ENCODE data around the gene UCN2. TPM values are rescaled to one million over a fixed set of nuclear protein-coding genes. Genes with fewer than 3 reads are reported as not detected.
"Not testable (repeated sequence)": the region's sequence is repeated elsewhere in the genome, so short reads cannot be mapped to it uniquely, and the experiment has no call there.

Gene UCN2
- total and polyA plus RNA-seq, 2 donors = 0.09 to 4.7 TPM

DNA sequence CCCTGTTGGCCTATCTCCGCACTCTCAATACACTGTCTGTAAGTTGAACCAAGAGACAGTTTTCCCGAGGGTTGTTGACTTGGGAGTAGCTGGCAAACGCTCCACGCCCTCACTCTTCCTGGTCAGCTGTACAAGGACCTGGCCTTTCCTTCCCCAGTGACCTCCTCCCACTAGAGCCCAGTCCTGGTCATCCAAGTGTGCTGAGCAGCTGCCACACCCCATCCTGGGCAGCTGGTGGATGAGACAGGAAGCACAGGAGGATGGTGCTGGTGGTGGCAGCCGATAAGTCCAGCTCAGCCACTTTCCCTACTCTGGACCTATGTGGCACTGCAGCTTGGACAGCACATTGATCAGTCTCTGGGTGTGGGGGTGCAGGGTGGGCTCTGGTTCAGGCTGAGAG is 26.8 kb downstream of the UCN2 start:
- DNase-seq (ENCODE audit: low read depth in 6 of 9, low spot score in 9 of 9) = no peak
- H3K27me3 ChIP-seq (ENCODE audit: control insufficient read depth in 2 of 2, insufficient read depth in 1 of 2, low read length in 1 of 2) = no peaks in the 10 kb centered on the region
- H3K36me3 ChIP-seq (ENCODE audit: control insufficient read depth in 2 of 2, insufficient read depth in 2 of 2, low read length in 1 of 2) = no peaks in the 10 kb centered on the region
- H3K4me1 ChIP-seq (ENCODE audit: control insufficient read depth in 2 of 2, insufficient read depth in 2 of 2, low read length in 2 of 2) = no peaks in the 10 kb centered on the region
- WGBS = 96% methylated on average over 5 of the region's 5 CpGs
- H3K9me3 ChIP-seq (ENCODE audit: control insufficient read depth in 2 of 2, insufficient read depth in 1 of 2, low read length in 1 of 2) = peaks cover 0 to 5% of the 10 kb centered on the region in 2 donors
- H3K27ac ChIP-seq (ENCODE audit: low read depth in 1 of 2, low read length in 1 of 2) = no peak overlapping the region
- no peak overlapping the region for H3K4me3 ChIP-seq (ENCODE audit: low read length in 2 of 2)

DNA sequence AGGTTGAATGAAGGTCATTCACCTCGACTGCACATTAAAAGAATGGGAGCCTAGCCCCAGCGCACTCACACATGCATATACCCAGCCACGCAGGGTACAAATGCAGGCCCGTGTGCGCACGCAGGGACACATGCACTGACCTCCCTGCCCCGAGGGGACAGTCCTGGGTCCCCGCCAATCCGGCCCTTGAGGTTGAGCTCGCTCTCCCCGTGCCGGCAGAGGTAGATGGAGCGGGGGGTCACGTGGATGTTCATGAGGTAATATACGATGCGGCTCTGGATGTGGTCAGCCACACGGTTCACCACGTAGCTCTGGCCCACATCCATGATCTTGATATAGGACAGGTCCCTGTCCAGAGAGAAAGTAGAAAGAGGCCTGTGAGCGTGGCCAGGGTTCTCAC is 27.5 kb downstream of the UCN2 start:
- DNase-seq (ENCODE audit: low read depth in 6 of 9, low spot score in 9 of 9) = no peak

DNA sequence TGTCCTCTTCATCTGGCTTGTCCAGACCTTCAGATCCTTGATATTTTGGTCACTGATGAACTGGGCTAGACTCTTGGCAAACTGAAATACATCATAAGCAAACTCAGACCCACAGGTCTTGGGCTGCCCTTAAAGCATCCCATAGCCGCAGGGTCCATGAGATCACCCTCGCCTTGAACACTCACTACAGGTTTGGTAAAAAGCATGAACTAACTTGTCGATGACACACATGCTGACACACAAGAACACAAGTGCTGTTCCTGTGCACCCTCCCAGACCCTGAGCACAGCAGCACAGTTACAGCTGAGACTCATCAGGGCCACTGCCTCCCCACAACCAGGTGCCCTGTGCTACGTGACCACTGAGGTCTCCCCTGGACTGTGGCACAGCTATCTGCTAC is 28.0 kb downstream of the UCN2 start:
- Histone ChIP-seq H3K27me3 (ENCODE audit: control insufficient read depth in 2 of 2, insufficient read depth in 1 of 2, low read length in 1 of 2) (no peaks in the 10 kb centered on the region), H3K27ac (ENCODE audit: low read depth in 1 of 2, low read length in 1 of 2) (no peak overlapping the region), H3K36me3 (ENCODE audit: control insufficient read depth in 2 of 2, insufficient read depth in 2 of 2, low read length in 1 of 2) (no peaks in the 10 kb centered on the region), H3K4me1 (ENCODE audit: control insufficient read depth in 2 of 2, insufficient read depth in 2 of 2, low read length in 2 of 2) (no peaks in the 10 kb centered on the region), H3K9me3 (ENCODE audit: control insufficient read depth in 2 of 2, insufficient read depth in 1 of 2, low read length in 1 of 2) (peaks cover 0 to 5% of the 10 kb centered on the region in 2 donors), H3K4me3 (ENCODE audit: low read length in 2 of 2) (no peak overlapping the region)
- DNase-seq (ENCODE audit: low read depth in 6 of 9, low spot score in 9 of 9) = no peak
- WGBS = 98% methylated on average over 4 of the region's 4 CpGs

More for the DNA sequence above, 27.5 kb downstream of the UCN2 start:
- no peaks in the 10 kb centered on the region for H3K36me3 ChIP-seq (ENCODE audit: control insufficient read depth in 2 of 2, insufficient read depth in 2 of 2, low read length in 1 of 2)
- no peaks in the 10 kb centered on the region for H3K4me1 ChIP-seq (ENCODE audit: control insufficient read depth in 2 of 2, insufficient read depth in 2 of 2, low read length in 2 of 2)
- H3K27me3 ChIP-seq (ENCODE audit: control insufficient read depth in 2 of 2, insufficient read depth in 1 of 2, low read length in 1 of 2) = no peaks in the 10 kb centered on the region
- peaks cover 0 to 5% of the 10 kb centered on the region in 2 donors for H3K9me3 ChIP-seq (ENCODE audit: control insufficient read depth in 2 of 2, insufficient read depth in 1 of 2, low read length in 1 of 2)
- WGBS = 96% methylated on average over 19 of the region's 19 CpGs
- H3K4me3 ChIP-seq (ENCODE audit: low read length in 2 of 2) = no peak overlapping the region
- H3K27ac ChIP-seq (ENCODE audit: low read depth in 1 of 2, low read length in 1 of 2) = no peak overlapping the region

DNA sequence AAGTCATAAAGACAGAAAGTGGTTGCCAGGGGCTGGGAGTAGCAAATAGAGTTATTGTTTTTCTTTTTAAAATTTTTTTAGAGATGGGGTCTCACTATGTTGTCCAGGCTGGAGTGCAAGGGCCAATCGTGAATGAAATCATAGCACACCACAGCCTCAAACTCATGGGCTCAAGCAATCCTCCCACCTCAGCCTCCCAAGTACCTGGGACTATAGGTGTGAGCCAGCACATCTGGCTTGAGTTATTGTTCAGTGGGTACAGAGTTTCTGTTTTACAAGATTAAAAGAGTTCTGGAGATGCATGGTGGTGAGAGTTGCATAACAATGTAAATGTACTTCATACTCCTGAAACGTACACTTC is 30.6 kb downstream of the UCN2 start:
- H3K36me3 ChIP-seq (ENCODE audit: control insufficient read depth in 2 of 2, insufficient read depth in 2 of 2, low read length in 1 of 2) = no peaks in the 10 kb centered on the region
- no peaks in the 10 kb centered on the region for H3K4me1 ChIP-seq (ENCODE audit: control insufficient read depth in 2 of 2, insufficient read depth in 2 of 2, low read length in 2 of 2)
- no peaks in the 10 kb centered on the region for H3K9me3 ChIP-seq (ENCODE audit: control insufficient read depth in 2 of 2, insufficient read depth in 1 of 2, low read length in 1 of 2)
- 93% methylated on average over 2 of the region's 2 CpGs for WGBS
- no peak overlapping the region for H3K27ac ChIP-seq (ENCODE audit: low read depth in 1 of 2, low read length in 1 of 2)
- H3K4me3 ChIP-seq (ENCODE audit: low read length in 2 of 2) = no peak overlapping the region
- no peak for DNase-seq (ENCODE audit: low read depth in 6 of 9, low spot score in 9 of 9)
- no peaks in the 10 kb centered on the region for H3K27me3 ChIP-seq (ENCODE audit: control insufficient read depth in 2 of 2, insufficient read depth in 1 of 2, low read length in 1 of 2)

DNA sequence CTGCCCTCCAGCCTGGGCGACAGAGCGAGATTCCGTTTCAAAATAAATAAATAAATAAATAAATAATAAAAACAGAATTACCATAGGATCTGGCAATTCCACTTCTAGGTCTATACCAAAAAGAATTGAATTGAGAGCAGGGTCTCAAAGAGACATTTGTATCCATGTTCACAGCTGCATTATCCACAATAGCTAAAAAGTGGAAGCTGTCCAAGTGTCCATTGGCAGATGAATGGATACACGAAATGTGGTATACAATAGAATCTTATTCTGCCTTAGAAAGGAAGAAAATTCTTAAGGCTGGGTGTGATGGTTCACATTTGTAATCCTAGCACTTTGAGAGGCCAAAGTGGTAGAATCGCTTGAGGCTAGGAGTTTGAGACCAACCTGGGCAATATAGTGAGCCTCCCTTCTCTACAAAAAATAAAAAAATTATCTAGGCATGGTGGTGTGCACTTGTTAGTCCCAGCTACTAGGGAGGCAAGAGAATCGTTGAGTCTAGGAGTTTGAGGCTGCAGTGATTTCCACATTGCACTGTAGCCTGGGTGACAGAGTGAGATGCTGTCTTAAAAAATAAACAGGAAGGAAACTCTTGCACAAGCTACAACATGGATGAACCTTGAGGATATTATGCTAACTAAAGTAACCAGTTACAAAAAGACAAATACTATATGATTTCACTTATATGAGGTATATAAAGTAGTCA is 31.2 kb downstream of the UCN2 start:
- H3K4me1 ChIP-seq (ENCODE audit: control insufficient read depth in 2 of 2, insufficient read depth in 2 of 2, low read length in 2 of 2) = no peaks in the 10 kb centered on the region

DNA sequence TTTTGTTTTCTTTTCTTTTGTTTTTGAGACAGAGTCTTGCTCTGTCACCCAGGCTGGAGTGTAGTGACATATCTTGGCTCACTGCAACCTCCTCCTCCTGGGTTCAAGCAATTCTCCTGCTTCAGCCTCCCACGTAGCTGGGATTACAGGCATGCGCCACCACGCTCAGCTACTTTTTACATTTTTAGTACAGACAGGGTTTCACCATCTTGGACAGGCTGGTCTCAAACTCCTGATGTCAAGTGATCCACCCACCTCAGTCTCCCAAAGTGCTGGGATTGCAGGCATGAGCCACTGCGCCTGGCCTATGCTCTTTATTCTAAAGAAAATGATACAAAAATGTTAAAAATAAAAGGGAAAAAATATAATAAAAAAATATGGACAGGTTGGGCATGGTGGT is 32.9 kb downstream of the UCN2 start:
- H3K4me3 ChIP-seq (ENCODE audit: low read length in 2 of 2); DNase-seq (ENCODE audit: low read depth in 6 of 9, low spot score in 9 of 9); H3K9me3 ChIP-seq (ENCODE audit: control insufficient read depth in 2 of 2, insufficient read depth in 1 of 2, low read length in 1 of 2); H3K4me1 ChIP-seq (ENCODE audit: control insufficient read depth in 2 of 2, insufficient read depth in 2 of 2, low read length in 2 of 2); H3K36me3 ChIP-seq (ENCODE audit: control insufficient read depth in 2 of 2, insufficient read depth in 2 of 2, low read length in 1 of 2); H3K27ac ChIP-seq (ENCODE audit: low read depth in 1 of 2, low read length in 1 of 2); H3K27me3 ChIP-seq (ENCODE audit: control insufficient read depth in 2 of 2, insufficient read depth in 1 of 2, low read length in 1 of 2): not testable (repeated sequence)
- 98% methylated on average over 4 of the region's 4 CpGs for WGBS

More for the DNA sequence above, 31.2 kb downstream of the UCN2 start:
- no peak for DNase-seq (ENCODE audit: low read depth in 6 of 9, low spot score in 9 of 9)
- no peaks in the 10 kb centered on the region for H3K9me3 ChIP-seq (ENCODE audit: control insufficient read depth in 2 of 2, insufficient read depth in 1 of 2, low read length in 1 of 2)
- H3K27ac ChIP-seq (ENCODE audit: low read depth in 1 of 2, low read length in 1 of 2) = no peak overlapping the region
- whole genome bisulfite sequencing = 97% methylated on average over 6 of the region's 6 CpGs
- H3K27me3 ChIP-seq (ENCODE audit: control insufficient read depth in 2 of 2, insufficient read depth in 1 of 2, low read length in 1 of 2) = no peaks in the 10 kb centered on the region
- no peak overlapping the region for H3K4me3 ChIP-seq (ENCODE audit: low read length in 2 of 2)
- no peaks in the 10 kb centered on the region for H3K36me3 ChIP-seq (ENCODE audit: control insufficient read depth in 2 of 2, insufficient read depth in 2 of 2, low read length in 1 of 2)

DNA sequence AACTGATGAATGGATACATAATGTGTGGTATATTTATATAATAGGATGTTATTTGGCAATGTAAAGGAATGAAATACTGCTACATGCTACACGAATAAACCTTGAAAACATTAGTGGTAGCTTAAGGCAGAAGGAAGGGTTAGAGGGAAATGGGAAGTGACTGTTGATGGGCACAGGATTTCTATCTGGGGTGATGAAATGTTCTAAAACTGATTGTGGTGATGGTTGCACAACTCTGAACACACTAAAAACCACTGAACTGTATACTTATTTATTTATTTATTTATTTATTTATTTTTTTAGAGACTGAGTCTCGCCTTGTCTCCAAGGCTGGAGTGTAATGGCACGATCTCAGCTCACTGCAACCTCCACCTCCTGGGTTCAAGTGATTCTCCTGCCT is 34.8 kb downstream of the UCN2 start:
- WGBS = 94% methylated on average over 3 of the region's 3 CpGs
- Histone ChIP-seq H3K27ac (ENCODE audit: low read depth in 1 of 2, low read length in 1 of 2) (no peak overlapping the region), H3K4me1 (ENCODE audit: control insufficient read depth in 2 of 2, insufficient read depth in 2 of 2, low read length in 2 of 2) (no peaks in the 10 kb centered on the region), H3K4me3 (ENCODE audit: low read length in 2 of 2) (no peak overlapping the region), H3K36me3 (ENCODE audit: control insufficient read depth in 2 of 2, insufficient read depth in 2 of 2, low read length in 1 of 2) (no peaks in the 10 kb centered on the region), H3K9me3 (ENCODE audit: control insufficient read depth in 2 of 2, insufficient read depth in 1 of 2, low read length in 1 of 2) (no peaks in the 10 kb centered on the region), H3K27me3 (ENCODE audit: control insufficient read depth in 2 of 2, insufficient read depth in 1 of 2, low read length in 1 of 2) (no peaks in the 10 kb centered on the region)
- no peak for DNase-seq (ENCODE audit: low read depth in 6 of 9, low spot score in 9 of 9)

DNA sequence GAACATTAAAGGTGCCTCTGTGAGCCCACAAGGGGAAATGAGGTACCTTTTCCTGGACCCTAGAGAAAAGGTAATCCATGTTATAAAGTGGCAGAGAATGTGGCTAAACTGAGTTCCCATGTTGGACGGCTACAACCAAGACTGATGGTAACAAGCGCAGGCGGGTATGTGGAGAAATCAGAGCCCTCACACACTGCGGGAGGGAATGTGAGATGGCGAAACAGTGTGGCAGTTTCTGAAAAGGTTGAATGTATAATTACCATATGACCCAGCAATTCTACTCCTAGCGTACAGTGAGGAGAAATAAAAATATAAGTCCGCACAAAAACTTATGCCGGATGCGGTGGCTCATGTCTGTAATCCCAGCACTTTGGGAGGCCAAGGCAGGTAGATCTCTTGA is 35.5 kb downstream of the UCN2 start:
- Histone ChIP-seq H3K36me3 (ENCODE audit: control insufficient read depth in 2 of 2, insufficient read depth in 2 of 2, low read length in 1 of 2) (no peaks in the 10 kb centered on the region), H3K4me1 (ENCODE audit: control insufficient read depth in 2 of 2, insufficient read depth in 2 of 2, low read length in 2 of 2) (no peaks in the 10 kb centered on the region), H3K27ac (ENCODE audit: low read depth in 1 of 2, low read length in 1 of 2) (no peak overlapping the region), H3K27me3 (ENCODE audit: control insufficient read depth in 2 of 2, insufficient read depth in 1 of 2, low read length in 1 of 2) (no peaks in the 10 kb centered on the region), H3K4me3 (ENCODE audit: low read length in 2 of 2) (no peak overlapping the region), H3K9me3 (ENCODE audit: control insufficient read depth in 2 of 2, insufficient read depth in 1 of 2, low read length in 1 of 2) (no peaks in the 10 kb centered on the region)
- no peak for DNase-seq (ENCODE audit: low read depth in 6 of 9, low spot score in 9 of 9)
- 96% methylated on average over 9 of the region's 9 CpGs for WGBS

DNA sequence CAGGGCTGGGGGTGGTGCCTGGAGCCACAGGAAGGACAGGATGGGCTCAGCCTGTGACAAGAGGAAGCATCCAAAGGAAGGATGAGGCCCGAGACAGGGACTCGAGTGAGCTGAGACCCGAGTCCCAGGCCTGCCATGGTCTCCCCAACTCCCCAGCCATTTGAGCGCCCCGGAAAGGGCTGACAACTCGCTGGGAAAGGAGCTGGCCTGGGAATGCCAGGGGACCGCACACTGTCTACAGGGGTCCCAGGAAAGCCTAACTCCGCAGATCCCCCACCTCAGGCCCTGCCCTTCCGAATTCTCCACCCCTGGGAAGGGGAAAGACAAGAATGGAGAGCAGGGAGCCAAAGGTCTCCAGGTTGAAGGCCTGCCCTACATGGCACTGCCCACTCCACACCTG is 38.6 kb downstream of the UCN2 start:
- Histone ChIP-seq H3K27ac (ENCODE audit: low read depth in 1 of 2, low read length in 1 of 2) (no peak overlapping the region), H3K9me3 (ENCODE audit: control insufficient read depth in 2 of 2, insufficient read depth in 1 of 2, low read length in 1 of 2) (no peaks in the 10 kb centered on the region), H3K27me3 (ENCODE audit: control insufficient read depth in 2 of 2, insufficient read depth in 1 of 2, low read length in 1 of 2) (no peaks in the 10 kb centered on the region), H3K4me3 (ENCODE audit: low read length in 2 of 2) (no peak overlapping the region), H3K4me1 (ENCODE audit: control insufficient read depth in 2 of 2, insufficient read depth in 2 of 2, low read length in 2 of 2) (no peaks in the 10 kb centered on the region), H3K36me3 (ENCODE audit: control insufficient read depth in 2 of 2, insufficient read depth in 2 of 2, low read length in 1 of 2) (no peaks in the 10 kb centered on the region)
- WGBS = 93% methylated on average over 9 of the region's 9 CpGs
- no peak for DNase-seq (ENCODE audit: low read depth in 6 of 9, low spot score in 9 of 9)

All from thymus (tissue), 11 donors.